IMR-90 (cell line): ENCODE data around the gene RSU1. TPM values are rescaled to one million over a fixed set of nuclear protein-coding genes. Genes with fewer than 3 reads are reported as not detected.

Experiments
- ATAC-seq: fragments of 200-7000 bp; cut with Tn5 transposase; 2 replicates; pipeline ENCODE4 v1.9.1; 2020; ENCODE audit warnings: low read depth, mild to moderate bottlenecking, moderate library complexity
- BruUV-seq: library from RNA; stranded (reverse); fragments of 400-500 nt; replicated peaks from 2 replicates; lab custom pipeline; 2021; lab: Mats Ljungman, UMichigan
- CTCF ChIA-PET: fragments of 300-600 bp; formaldehyde crosslinking; extraction: SDS; loops from one replicate; lab custom pipeline; 2021; ENCODE audit warnings: antibody characterized with exemption; lab: Yijun Ruan, JAX
- POLR2A ChIA-PET: fragments of 300-600 bp; sonication (Branson Sonifier 250); formaldehyde crosslinking; loops from one replicate; lab custom pipeline; 2022; ENCODE audit warnings: antibody characterized with exemption; ENCODE audit not compliant: unreplicated experiment; lab: Charles Lee
- DNase-seq: peaks from one replicate; pipeline ENCODE4 v3.0.0; 2013
- H2AFZ ChIP-seq: replicated peaks from 2 replicates; pipeline ENCODE3; 2013; ENCODE audit warnings: low read length, mild to moderate bottlenecking; ENCODE audit not compliant: poor library complexity
- H2AK5ac ChIP-seq: 2 replicates; pipeline ENCODE4 v1.6.1; 2013; ENCODE audit warnings: low read depth, low read length, inconsistent platforms
- H2AK9ac ChIP-seq: replicated peaks from 2 replicates; pipeline ENCODE3; 2013; ENCODE audit warnings: mild to moderate bottlenecking, low read depth, low read length, moderate library complexity; ENCODE audit not compliant: poor library complexity
- H2BK120ac ChIP-seq: 2 replicates; pipeline ENCODE4 v1.6.1; 2013; ENCODE audit warnings: low read depth, low read length, inconsistent platforms
- H2BK15ac ChIP-seq: 3 replicates; pipeline ENCODE4 v1.6.1; 2013; ENCODE audit warnings: low read depth, low read length, inconsistent platforms
- H2BK20ac ChIP-seq: 2 replicates; pipeline ENCODE4 v1.6.1; 2013; ENCODE audit warnings: low read depth, mild to moderate bottlenecking, inconsistent platforms, low read length, moderate library complexity
- H2BK5ac ChIP-seq: 2 replicates; pipeline ENCODE4 v1.6.1; 2013; ENCODE audit warnings: mild to moderate bottlenecking, low read depth, low read length, inconsistent platforms; ENCODE audit not compliant: poor library complexity, severe bottlenecking
- H3K14ac ChIP-seq: replicated peaks from 2 replicates; pipeline ENCODE4 v1.6.1; 2013; ENCODE audit warnings: low read depth, low read length, inconsistent platforms
- H3K18ac ChIP-seq: 2 replicates; pipeline ENCODE4 v1.6.1; 2013; ENCODE audit warnings: low read depth, low read length, control low read depth
- H3K23ac ChIP-seq: 2 replicates; pipeline ENCODE4 v1.6.1; 2013; ENCODE audit warnings: low read depth, low read length, inconsistent platforms
- H3K27ac ChIP-seq: 2 replicates; pipeline ENCODE4 v1.5.1; 2013; ENCODE audit warnings: mild to moderate bottlenecking, control low read depth, low read length; ENCODE audit not compliant: insufficient read depth
- H3K27me3 ChIP-seq: 2 replicates; pipeline ENCODE4 v1.6.1; 2013; ENCODE audit warnings: low read length; ENCODE audit not compliant: control insufficient read depth, insufficient read depth
- H3K36me3 ChIP-seq: 2 replicates; pipeline ENCODE4 v1.6.1; 2013; ENCODE audit warnings: low read length, mixed read lengths; ENCODE audit not compliant: control insufficient read depth, insufficient read depth
- H3K4ac ChIP-seq: 2 replicates; pipeline ENCODE4 v1.6.1; 2013; ENCODE audit warnings: low read depth, low read length, inconsistent platforms
- H3K4me1 ChIP-seq: 2 replicates; pipeline ENCODE4 v1.6.1; 2013; ENCODE audit warnings: low read length, mixed read lengths; ENCODE audit not compliant: control insufficient read depth, insufficient read depth
- H3K4me2 ChIP-seq: 2 replicates; pipeline ENCODE4 v1.6.1; 2013; ENCODE audit warnings: low read depth, mild to moderate bottlenecking, control low read depth, low read length, moderate library complexity
- H3K4me3 ChIP-seq: 2 replicates; pipeline ENCODE4 v1.5.1; 2013; ENCODE audit warnings: low read depth, mild to moderate bottlenecking, control low read depth, low read length, moderate library complexity; ENCODE audit not compliant: insufficient read depth
- H3K56ac ChIP-seq: 2 replicates; pipeline ENCODE4 v1.6.1; 2013; ENCODE audit warnings: low read length, inconsistent platforms; ENCODE audit not compliant: insufficient read depth; ENCODE audit errors: extremely low read depth
- H3K79me1 ChIP-seq, 2 experiments: 2 replicates each; pipeline ENCODE4 v1.6.1; 2013; ENCODE audit warnings: low read length in 2 of 2, inconsistent platforms in 1 of 2, low read depth in 1 of 2
- H3K9ac ChIP-seq: 2 replicates; pipeline ENCODE4 v1.6.1; 2013; ENCODE audit warnings: low read depth, low read length, control low read depth
- H3K9me1 ChIP-seq: 2 replicates; pipeline ENCODE4 v1.6.1; 2013; ENCODE audit warnings: low read length, inconsistent platforms; ENCODE audit not compliant: insufficient read depth
- H3K9me3 ChIP-seq: 2 replicates; pipeline ENCODE4 v1.6.1; 2013; ENCODE audit warnings: low read length; ENCODE audit not compliant: control insufficient read depth, insufficient read depth
- H4K20me1 ChIP-seq: 2 replicates; pipeline ENCODE4 v1.6.1; 2013; ENCODE audit warnings: low read length, inconsistent platforms; ENCODE audit not compliant: insufficient read depth
- H4K5ac ChIP-seq: 2 replicates; pipeline ENCODE4 v1.6.1; 2013; ENCODE audit warnings: mild to moderate bottlenecking, low read depth, low read length, control low read depth
- H4K8ac ChIP-seq, 2 experiments: 2 replicates each; pipeline ENCODE4 v1.6.1; 2013; ENCODE audit warnings: low read depth in 2 of 2, low read length in 2 of 2, control low read depth in 1 of 2, inconsistent platforms in 1 of 2
- H4K91ac ChIP-seq: 2 replicates; pipeline ENCODE4 v1.6.1; 2013; ENCODE audit warnings: low read depth, low read length, inconsistent platforms; ENCODE audit not compliant: insufficient read depth
- ELK1 ChIP-seq: fragments of 150-350 bp; IDR thresholded peaks from 2 replicates; pipeline ENCODE4 v1.6.1; 2016; ENCODE audit warnings: low read depth, mild to moderate bottlenecking, low read length, moderate library complexity, borderline replicate concordance
- FOS ChIP-seq: fragments of 150-350 bp; IDR thresholded peaks from 2 replicates; pipeline ENCODE4 v1.6.1; 2016; ENCODE audit warnings: low read depth, low read length
- MAZ ChIP-seq: IDR thresholded peaks from 2 replicates; pipeline ENCODE4 v1.6.1; 2012; ENCODE audit warnings: low read depth, mild to moderate bottlenecking, low read length, improper control_type of control experiment, moderate library complexity, borderline replicate concordance
- NFE2L2 ChIP-seq: fragments of 150-350 bp; IDR thresholded peaks from 2 replicates; pipeline ENCODE4 v1.6.1; 2016; ENCODE audit warnings: low read depth, mild to moderate bottlenecking, low read length
- RAD21 ChIP-seq: IDR thresholded peaks from 2 replicates; pipeline ENCODE4 v1.6.1; 2012; ENCODE audit warnings: low read length, improper control_type of control experiment
- SMC3 ChIP-seq: fragments of 150-350 bp; IDR thresholded peaks from 2 replicates; pipeline ENCODE4 v1.6.1; 2016; ENCODE audit warnings: low read depth, mild to moderate bottlenecking, antibody characterized with exemption, low read length, moderate library complexity
- WGBS, 2 experiments: methylation state at CpG; one replicate each; pipeline versions ENCODE4 v1.1.5 to v1.1.7; 2013; ENCODE audit warnings: missing lambda C conversion rate in 2 of 2; ENCODE audit not compliant: insufficient read length in 1 of 2; ENCODE audit errors: extremely low coverage in 2 of 2; 5-methylcytosine and 5-hydroxymethylcytosine counted together
- dilution Hi-C: fragments of 300-500 bp; cut with HindIII; formaldehyde crosslinking; loops from one replicate; pipeline ENCODE4 v1.14.3; 2018; ENCODE audit warnings: low sequenced_read_pairs; ENCODE audit not compliant: unreplicated experiment
- in situ Hi-C: fragments of 300-500 bp; cut with MboI; formaldehyde crosslinking; loops from 3 replicates; pipeline ENCODE4 v1.14.3; 2019; ENCODE audit warnings: low sequenced_read_pairs, inconsistent platforms, mixed read lengths
- intact Hi-C: fragments of 100-400 bp; cut with micrococcal nuclease; formaldehyde crosslinking; loops from 2 replicates; pipeline ENCODE4 v1.10.0; 2022
- polyA plus RNA-seq, 3 experiments: library from polyadenylated mRNA; depleted of rRNA; stranded (reverse); fragments of >200 nt; gene quantifications; 2 replicates each; pipeline ENCODE4 v1.2.3, GENCODE V29; 2012; ENCODE audit warnings: low replicate concordance in 1 of 3
- total RNA-seq: library from RNA; depleted of rRNA; stranded (reverse); fragments of >200 nt; gene quantifications from 2 replicates; pipeline ENCODE4 v1.2.3, GENCODE V29; 2012

RSU1 gene
- total and polyA plus RNA-seq, 2 of the 4 experiments (the other 2 are of a cell fraction): 134 to 148 TPM

DNA sequence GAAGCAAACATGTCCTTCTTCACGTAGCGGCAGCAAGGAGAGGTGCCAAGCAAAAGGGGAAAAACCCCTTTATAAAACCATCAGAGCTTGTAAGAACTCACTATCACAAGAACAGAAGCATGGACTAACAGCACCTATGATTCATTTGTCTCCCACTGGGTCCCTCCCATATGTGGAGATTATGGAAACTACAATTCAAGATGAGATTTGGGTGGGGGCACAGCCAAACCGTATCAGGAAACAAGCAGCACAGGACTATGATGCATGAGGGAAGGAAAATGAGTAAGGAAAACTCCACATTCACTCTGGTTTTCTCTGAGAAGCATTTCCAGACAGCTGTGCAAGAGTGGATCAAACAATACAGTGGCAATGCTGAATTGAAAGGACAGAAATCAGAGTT lies 81.6 kb downstream of the RSU1 start:
- H4K8ac ChIP-seq: no peak overlapping the region
- no peak overlapping the region for H2AK9ac ChIP-seq
- no peak overlapping the region for H4K5ac ChIP-seq
- H3K4ac ChIP-seq: no peak overlapping the region
- no peaks in the 10 kb centered on the region for H4K20me1 ChIP-seq
- no peak overlapping the region for H2BK15ac ChIP-seq
- intact Hi-C loops: no loop called here
- no peak overlapping the region for H2BK120ac ChIP-seq
- H3K9me1 ChIP-seq: no peaks in the 10 kb centered on the region; the same call in 1 of the 2 replicates
- H3K27ac ChIP-seq: no peak overlapping the region
- CTCF ChIA-PET: interaction anchor here (0.6 to 0.7 kb wide), 2 partner anchors 9 to 36 kb away, joined by 3 to 4 read pairs; no protein-coding TSS in a partner anchor
- H3K14ac ChIP-seq: no peak overlapping the region
- in situ Hi-C loops: no loop called here
- BruUV-seq: no TSS peak
- no peak overlapping the region for H3K9ac ChIP-seq
- H3K4me3 ChIP-seq: no peak overlapping the region
- H2BK5ac ChIP-seq: no peak overlapping the region
- no peaks in the 10 kb centered on the region for H3K9me3 ChIP-seq
- H3K18ac ChIP-seq: no peak overlapping the region
- H2AK5ac ChIP-seq: no peak overlapping the region
- no peak overlapping the region for H3K23ac ChIP-seq
- H3K36me3 ChIP-seq: peaks cover 4% of the 10 kb centered on the region; the same call in 1 of the 2 replicates
- peaks cover 6 to 14% of the 10 kb centered on the region in 2 experiments; a peak in 3 of 4 replicates for H3K79me1 ChIP-seq
- TF ChIP-seq RAD21 (no peak), MAZ (no peak), ELK1 (no peak), FOS (no peak), NFE2L2 (no peak), SMC3 (no peak)
- no peak overlapping the region for H2BK20ac ChIP-seq
- no peak overlapping the region for H3K4me2 ChIP-seq
- H3K56ac ChIP-seq: no peak overlapping the region
- no peaks in the 10 kb centered on the region for H3K4me1 ChIP-seq
- ATAC-seq (peak; percentile 24; the same call in 1 of the 2 replicates), DNase-seq (no peak)
- POLR2A ChIA-PET: no interaction called here
- WGBS, 2 experiments: no CpG with 5 or more reads among the region's 3 CpGs
- no peak overlapping the region for H2AFZ ChIP-seq
- H3K27me3 ChIP-seq: no peaks in the 10 kb centered on the region
- H4K91ac ChIP-seq: no peak overlapping the region
- dilution Hi-C loops: no loop called here
